Measurements from ENCODE around the gene BPHL.

- no peak for TF ChIP-seq FOXM1 (IDR thresholded peaks at IDR 0.05; ENCODE audit: low read depth)
- TF ChIP-seq TAF1 (IDR thresholded peaks at IDR 0.05; ENCODE audit: borderline replicate concordance, low read depth, low read length), result no peak
- TF ChIP-seq POLR2AphosphoS5 (IDR thresholded peaks at IDR 0.05; ENCODE audit: low read depth, low read length), result no peak
- TF ChIP-seq CTCF (IDR thresholded peaks at IDR 0.05), result no peak
- no peak for TF ChIP-seq MXI1 (IDR thresholded peaks at IDR 0.05; ENCODE audit: low read depth, low read length)
- TF ChIP-seq MAX (IDR thresholded peaks at IDR 0.05; ENCODE audit: low read depth), result no peak
Measured at GRCh38 chr6:3072798-3073197, 45.7 kb upstream of the BPHL start.

Data from SK-N-SH (cell line).